ENCODE results near the gene NR4A1.

The NR4A1 gene

DNA sequence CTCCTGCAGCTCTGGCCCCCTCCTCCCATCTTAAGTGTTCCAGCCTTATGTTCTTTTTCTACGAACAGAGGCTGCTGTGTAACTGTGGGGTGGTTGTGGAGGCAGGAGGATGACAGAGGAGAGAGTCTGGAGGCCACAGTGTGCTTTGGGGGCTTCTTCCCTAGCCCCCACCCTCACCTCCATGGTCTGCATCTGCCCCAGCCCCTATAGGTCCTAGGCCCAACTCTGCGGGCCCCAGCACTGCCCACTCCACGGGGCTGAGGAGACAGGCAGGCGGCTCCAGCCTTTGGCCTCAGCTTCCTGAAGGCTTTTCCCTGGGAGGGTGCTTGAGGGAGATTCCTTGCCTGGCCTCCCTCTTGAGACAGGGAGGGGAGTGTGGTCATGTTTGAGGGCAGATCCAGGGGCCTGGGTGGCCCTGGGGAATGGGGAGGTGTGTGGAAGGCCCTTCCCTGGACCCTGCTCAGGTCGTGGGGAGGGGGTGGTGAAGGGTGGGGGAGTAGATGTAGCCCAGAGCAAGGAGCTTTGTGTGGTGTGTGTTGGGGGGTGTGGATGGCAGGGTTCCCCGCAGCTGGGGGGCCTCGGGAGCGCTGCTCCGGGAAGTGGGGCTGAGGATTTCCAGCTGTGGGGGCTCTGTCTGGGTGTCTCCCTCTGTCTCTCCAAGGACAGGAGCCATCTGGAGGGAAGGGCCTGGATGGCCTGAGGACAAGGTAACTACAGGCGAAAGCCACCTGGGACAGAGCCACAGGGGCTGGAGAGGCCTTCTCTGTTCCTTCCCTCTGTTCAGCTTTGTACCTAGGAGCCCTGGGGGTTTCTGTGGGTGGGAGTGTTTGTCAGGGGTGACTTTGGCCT is 29.4 kb downstream of the NR4A1 start:
- Histone ChIP-seq H3K9ac (ENCODE audit: low read depth in 1 of 2, low read length in 2 of 2) (no peak overlapping the region), H3K4me3 (ENCODE audit: low read length in 2 of 2) (peak overlapping the region in 1 of 2 donors; percentile 13), H3K27ac (ENCODE audit: low read depth in 2 of 2, low read length in 2 of 2) (peak overlapping the region in 1 of 2 donors; percentile 72), H3K4me1 (ENCODE audit: control insufficient read depth in 2 of 2, insufficient read depth in 2 of 2, low read length in 2 of 2) (peaks cover 7 to 19% of the 10 kb centered on the region in 2 donors), H3K27me3 (ENCODE audit: control insufficient read depth in 2 of 2, insufficient read depth in 2 of 2, low read length in 2 of 2) (no peaks in the 10 kb centered on the region), H3K9me3 (ENCODE audit: control insufficient read depth in 2 of 2, low read length in 2 of 2) (no peaks in the 10 kb centered on the region), H3K36me3 (ENCODE audit: control insufficient read depth in 2 of 2, insufficient read depth in 2 of 2, low read length in 2 of 2) (peaks cover 24 to 31% of the 10 kb centered on the region in 2 donors)

DNA sequence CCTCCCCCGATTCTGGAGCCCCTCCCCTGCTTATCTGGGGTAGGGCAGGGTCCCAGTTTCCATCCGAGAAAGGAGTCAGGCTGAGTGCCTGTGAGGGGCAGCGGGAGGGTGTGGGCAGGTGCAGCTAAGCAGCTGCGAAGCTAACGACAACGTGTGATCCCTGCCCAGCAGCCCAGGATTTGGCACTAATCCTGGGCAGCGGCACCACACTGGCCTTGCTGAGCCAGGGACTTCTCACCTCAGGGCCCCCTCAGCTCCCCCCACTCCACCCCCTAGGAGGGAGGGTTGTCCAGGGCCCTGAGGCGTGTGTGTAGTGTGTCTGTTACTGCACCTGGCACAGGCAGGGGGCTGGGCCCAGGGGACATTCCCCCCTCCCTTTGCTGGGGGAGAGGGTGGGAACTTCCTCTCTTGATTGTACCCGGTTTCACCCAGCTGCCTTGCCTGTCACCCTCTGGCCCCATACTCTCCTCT is 30.1 kb downstream of the NR4A1 start:
- H3K4me1 ChIP-seq (ENCODE audit: control insufficient read depth in 2 of 2, insufficient read depth in 2 of 2, low read length in 2 of 2), result peaks cover 10 to 23% of the 10 kb centered on the region in 2 donors
- no peak overlapping the region for H3K4me3 ChIP-seq (ENCODE audit: low read length in 2 of 2)
- H3K36me3 ChIP-seq (ENCODE audit: control insufficient read depth in 2 of 2, insufficient read depth in 2 of 2, low read length in 2 of 2), result peaks cover 20 to 26% of the 10 kb centered on the region in 2 donors
- H3K9me3 ChIP-seq (ENCODE audit: control insufficient read depth in 2 of 2, low read length in 2 of 2), result no peaks in the 10 kb centered on the region
- H3K27ac ChIP-seq (ENCODE audit: low read depth in 2 of 2, low read length in 2 of 2), result peak overlapping the region; percentile 31 to 72
- no peaks in the 10 kb centered on the region for H3K27me3 ChIP-seq (ENCODE audit: control insufficient read depth in 2 of 2, insufficient read depth in 2 of 2, low read length in 2 of 2)
- peak overlapping the region; percentile 26 to 41 for H3K9ac ChIP-seq (ENCODE audit: low read depth in 1 of 2, low read length in 2 of 2)

DNA sequence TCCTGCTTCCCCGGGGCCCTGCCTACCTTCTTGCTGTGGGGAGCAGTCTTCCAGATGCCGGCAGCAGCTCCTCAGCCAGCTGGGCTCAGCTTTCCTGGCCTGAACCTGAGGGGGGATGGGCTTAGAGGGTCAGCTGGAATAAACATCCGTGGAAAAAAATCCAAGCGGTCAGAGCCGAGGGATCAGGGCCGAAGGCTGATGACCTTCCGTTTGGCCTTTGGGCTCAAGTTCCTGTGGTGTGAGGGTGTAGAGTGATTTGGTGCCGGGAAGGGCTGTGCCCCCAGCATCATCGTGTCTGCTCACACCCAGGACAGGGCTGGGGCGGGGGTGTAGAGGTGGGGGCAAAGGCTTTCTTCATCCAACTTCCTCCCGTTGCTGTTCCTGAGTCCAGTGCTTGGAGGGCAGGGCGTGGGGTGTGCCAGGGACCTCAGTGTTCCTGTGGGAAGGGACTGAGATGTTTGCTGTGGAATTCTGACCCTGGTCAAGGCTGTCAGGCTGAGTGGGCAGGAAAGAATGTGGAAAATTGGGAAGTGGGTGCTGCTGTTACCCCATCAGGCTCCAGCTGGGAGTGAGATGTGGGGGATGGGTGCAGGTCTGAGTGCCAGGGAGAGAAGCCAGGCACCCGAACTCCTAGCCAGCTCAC is 30.9 kb downstream of the NR4A1 start:
- Histone ChIP-seq H3K36me3 (ENCODE audit: control insufficient read depth in 2 of 2, insufficient read depth in 2 of 2, low read length in 2 of 2) (peaks cover 12 to 18% of the 10 kb centered on the region in 2 donors), H3K9me3 (ENCODE audit: control insufficient read depth in 2 of 2, low read length in 2 of 2) (no peaks in the 10 kb centered on the region), H3K4me3 (ENCODE audit: low read length in 2 of 2) (no peak overlapping the region), H3K4me1 (ENCODE audit: control insufficient read depth in 2 of 2, insufficient read depth in 2 of 2, low read length in 2 of 2) (peaks cover 10 to 28% of the 10 kb centered on the region in 2 donors), H3K27ac (ENCODE audit: low read depth in 2 of 2, low read length in 2 of 2) (peak overlapping the region; percentile 31 to 72), H3K9ac (ENCODE audit: low read depth in 1 of 2, low read length in 2 of 2) (peak overlapping the region in 1 of 2 donors; percentile 26), H3K27me3 (ENCODE audit: control insufficient read depth in 2 of 2, insufficient read depth in 2 of 2, low read length in 2 of 2) (no peaks in the 10 kb centered on the region)

DNA sequence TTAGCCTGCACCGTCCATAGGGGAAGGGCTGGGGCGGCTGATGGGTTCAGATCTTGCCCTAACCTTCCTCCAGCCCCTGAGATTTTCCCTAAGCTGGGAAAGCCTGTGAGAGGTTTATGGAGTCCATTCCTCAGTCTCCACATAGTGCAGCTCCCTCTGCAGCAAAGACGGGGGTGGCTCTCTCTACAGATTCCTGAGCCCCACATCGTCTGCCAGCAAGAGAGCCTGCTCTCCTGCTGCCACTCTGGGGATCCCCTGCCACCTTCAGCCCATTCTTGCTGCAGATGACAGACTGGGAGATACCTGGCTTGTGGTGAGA is 31.4 kb downstream of the NR4A1 start:
- no peak overlapping the region for H3K4me3 ChIP-seq (ENCODE audit: low read length in 2 of 2)
- H3K9me3 ChIP-seq (ENCODE audit: control insufficient read depth in 2 of 2, low read length in 2 of 2), result no peaks in the 10 kb centered on the region
- peaks cover 10 to 28% of the 10 kb centered on the region in 2 donors for H3K4me1 ChIP-seq (ENCODE audit: control insufficient read depth in 2 of 2, insufficient read depth in 2 of 2, low read length in 2 of 2)
- peak overlapping the region; percentile 31 to 72 for H3K27ac ChIP-seq (ENCODE audit: low read depth in 2 of 2, low read length in 2 of 2)
- H3K27me3 ChIP-seq (ENCODE audit: control insufficient read depth in 2 of 2, insufficient read depth in 2 of 2, low read length in 2 of 2), result no peaks in the 10 kb centered on the region
- no peak overlapping the region for H3K9ac ChIP-seq (ENCODE audit: low read depth in 1 of 2, low read length in 2 of 2)
- H3K36me3 ChIP-seq (ENCODE audit: control insufficient read depth in 2 of 2, insufficient read depth in 2 of 2, low read length in 2 of 2), result peaks cover 10 to 13% of the 10 kb centered on the region in 2 donors

DNA sequence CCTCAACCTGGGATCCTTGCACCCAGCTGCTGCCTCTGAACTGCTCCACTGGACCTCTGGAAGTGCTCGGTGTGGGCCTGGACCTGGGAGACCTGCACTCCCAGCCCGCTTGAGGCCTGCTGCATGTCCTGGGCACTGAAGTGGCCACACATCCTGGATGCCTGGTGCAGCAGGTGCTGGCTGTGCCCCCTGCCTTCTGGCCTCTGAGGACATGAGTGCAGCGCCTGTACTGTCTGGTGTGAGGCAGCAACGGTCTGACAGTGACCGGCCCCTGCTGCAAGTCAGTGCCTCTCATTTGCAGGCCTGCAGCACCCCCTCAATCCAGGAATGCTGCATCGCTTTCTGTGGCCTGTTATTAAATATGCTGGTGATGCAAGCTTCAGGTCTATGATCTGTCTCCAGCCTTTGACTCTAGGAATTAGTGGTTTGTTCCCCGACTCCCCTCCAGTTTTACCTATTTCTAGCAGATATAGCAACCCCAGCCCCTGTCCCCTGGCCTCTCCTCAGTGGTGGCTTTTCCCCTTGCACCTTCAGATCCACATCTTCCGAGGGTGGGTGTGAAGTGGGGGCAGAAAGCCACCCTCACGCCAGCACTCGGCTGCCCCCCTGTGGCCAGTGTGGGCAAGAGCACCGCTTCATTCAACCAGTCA is 31.9 kb downstream of the NR4A1 start:
- Histone ChIP-seq H3K9ac (ENCODE audit: low read depth in 1 of 2, low read length in 2 of 2) (no peak overlapping the region), H3K36me3 (ENCODE audit: control insufficient read depth in 2 of 2, insufficient read depth in 2 of 2, low read length in 2 of 2) (peaks cover 5 to 8% of the 10 kb centered on the region in 2 donors), H3K27ac (ENCODE audit: low read depth in 2 of 2, low read length in 2 of 2) (peak overlapping the region in 1 of 2 donors; percentile 72), H3K4me3 (ENCODE audit: low read length in 2 of 2) (no peak overlapping the region), H3K4me1 (ENCODE audit: control insufficient read depth in 2 of 2, insufficient read depth in 2 of 2, low read length in 2 of 2) (peaks cover 10 to 28% of the 10 kb centered on the region in 2 donors), H3K27me3 (ENCODE audit: control insufficient read depth in 2 of 2, insufficient read depth in 2 of 2, low read length in 2 of 2) (peaks cover 0 to 2% of the 10 kb centered on the region in 2 donors), H3K9me3 (ENCODE audit: control insufficient read depth in 2 of 2, low read length in 2 of 2) (no peaks in the 10 kb centered on the region)

DNA sequence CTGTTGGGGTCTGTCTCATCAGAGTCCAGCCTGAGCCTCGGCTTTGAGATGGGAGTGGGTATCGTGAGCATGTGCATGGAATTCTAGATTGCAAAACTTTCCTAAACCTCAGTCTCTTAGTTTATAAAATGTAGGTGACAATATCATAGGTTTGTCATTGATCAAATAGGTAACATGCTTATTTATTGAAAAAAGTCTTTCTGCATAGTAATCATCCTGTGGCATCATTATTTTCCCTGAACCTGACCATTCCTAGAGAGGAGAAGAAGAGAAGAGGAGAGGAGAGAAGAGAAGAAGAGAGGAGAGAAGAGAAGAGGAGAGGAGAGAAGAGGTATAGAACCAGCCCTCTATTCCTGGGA is 32.4 kb downstream of the NR4A1 start:
- Histone ChIP-seq H3K27ac (ENCODE audit: low read depth in 2 of 2, low read length in 2 of 2) (no peak overlapping the region), H3K27me3 (ENCODE audit: control insufficient read depth in 2 of 2, insufficient read depth in 2 of 2, low read length in 2 of 2) (peaks cover 0 to 2% of the 10 kb centered on the region in 2 donors), H3K4me3 (ENCODE audit: low read length in 2 of 2) (no peak overlapping the region), H3K9ac (ENCODE audit: low read depth in 1 of 2, low read length in 2 of 2) (no peak overlapping the region), H3K4me1 (ENCODE audit: control insufficient read depth in 2 of 2, insufficient read depth in 2 of 2, low read length in 2 of 2) (peaks cover 10 to 28% of the 10 kb centered on the region in 2 donors), H3K36me3 (ENCODE audit: control insufficient read depth in 2 of 2, insufficient read depth in 2 of 2, low read length in 2 of 2) (peaks cover 3 to 5% of the 10 kb centered on the region in 2 donors), H3K9me3 (ENCODE audit: control insufficient read depth in 2 of 2, low read length in 2 of 2) (no peaks in the 10 kb centered on the region)

DNA sequence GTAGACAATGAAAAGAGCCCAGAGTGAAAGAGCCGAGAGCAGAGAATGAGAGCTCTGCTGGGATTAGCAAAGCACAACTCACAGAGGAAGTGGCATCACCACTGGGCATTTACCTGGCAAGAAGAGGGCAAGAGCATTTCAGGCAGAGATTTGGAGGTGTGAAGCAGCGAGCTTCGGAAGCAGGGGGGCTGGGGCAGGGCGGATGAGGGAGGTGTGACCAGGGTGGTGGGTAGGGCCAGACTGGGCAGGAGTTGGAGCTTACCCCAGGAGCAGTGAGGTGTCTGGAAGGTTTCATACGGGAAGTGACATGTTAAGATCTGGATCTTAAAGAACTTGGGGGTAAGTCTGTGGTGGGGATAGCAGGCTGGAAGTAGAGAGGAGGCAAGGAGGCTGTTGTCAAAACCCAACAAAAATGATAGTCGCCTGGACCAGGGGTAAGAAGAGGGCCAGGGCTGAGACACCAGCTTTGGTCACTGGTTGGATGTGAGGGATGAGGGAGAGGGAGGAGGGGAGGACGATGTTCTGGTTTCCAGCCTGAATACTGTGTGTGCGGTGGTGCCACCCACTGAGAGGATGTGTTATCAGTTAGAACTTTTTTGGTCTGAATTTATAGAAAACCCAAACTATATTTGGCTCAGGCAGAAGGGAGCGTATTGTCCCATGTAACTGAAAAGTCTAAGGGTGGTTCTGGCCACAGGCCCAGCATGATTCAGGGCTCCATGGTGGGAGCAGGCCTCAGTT is 33.4 kb downstream of the NR4A1 start:
- Histone ChIP-seq H3K9ac (ENCODE audit: low read depth in 1 of 2, low read length in 2 of 2) (no peak overlapping the region), H3K36me3 (ENCODE audit: control insufficient read depth in 2 of 2, insufficient read depth in 2 of 2, low read length in 2 of 2) (no peaks in the 10 kb centered on the region), H3K4me1 (ENCODE audit: control insufficient read depth in 2 of 2, insufficient read depth in 2 of 2, low read length in 2 of 2) (peaks cover 10 to 28% of the 10 kb centered on the region in 2 donors), H3K27ac (ENCODE audit: low read depth in 2 of 2, low read length in 2 of 2) (no peak overlapping the region), H3K27me3 (ENCODE audit: control insufficient read depth in 2 of 2, insufficient read depth in 2 of 2, low read length in 2 of 2) (peaks cover 0 to 2% of the 10 kb centered on the region in 2 donors), H3K4me3 (ENCODE audit: low read length in 2 of 2) (no peak overlapping the region), H3K9me3 (ENCODE audit: control insufficient read depth in 2 of 2, low read length in 2 of 2) (no peaks in the 10 kb centered on the region)

DNA sequence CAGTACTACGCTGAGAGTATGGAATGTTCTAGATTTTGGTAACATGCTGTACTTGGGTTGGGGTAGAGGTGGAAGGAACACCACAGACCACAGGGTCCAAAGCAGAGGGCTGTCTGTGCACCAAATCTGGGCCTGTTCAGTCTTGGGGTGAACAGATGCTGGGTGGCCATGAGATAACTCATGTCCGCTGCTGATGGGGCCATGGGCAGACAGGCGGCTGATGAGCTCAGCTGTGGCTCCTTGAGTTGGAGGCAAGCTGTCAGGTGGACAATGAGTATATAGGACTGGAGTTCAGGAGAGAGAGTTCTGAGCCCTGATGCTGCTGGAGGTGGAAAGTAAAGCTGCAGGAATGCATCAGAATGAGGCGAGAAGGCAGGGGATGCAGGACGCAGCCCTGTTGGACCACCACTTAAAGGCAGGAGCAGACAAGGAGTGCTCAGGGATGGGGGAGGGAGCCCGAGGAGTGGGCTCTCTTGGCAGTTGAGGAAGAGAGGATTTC is 34.5 kb downstream of the NR4A1 start:
- H3K9me3 ChIP-seq (ENCODE audit: control insufficient read depth in 2 of 2, low read length in 2 of 2), result no peaks in the 10 kb centered on the region
- H3K27ac ChIP-seq (ENCODE audit: low read depth in 2 of 2, low read length in 2 of 2), result peak overlapping the region; percentile 55 to 56
- H3K27me3 ChIP-seq (ENCODE audit: control insufficient read depth in 2 of 2, insufficient read depth in 2 of 2, low read length in 2 of 2), result peaks cover 0 to 2% of the 10 kb centered on the region in 2 donors
- H3K4me3 ChIP-seq (ENCODE audit: low read length in 2 of 2), result no peak overlapping the region
- no peaks in the 10 kb centered on the region for H3K36me3 ChIP-seq (ENCODE audit: control insufficient read depth in 2 of 2, insufficient read depth in 2 of 2, low read length in 2 of 2)
- peak overlapping the region in 1 of 2 donors; percentile 31 for H3K9ac ChIP-seq (ENCODE audit: low read depth in 1 of 2, low read length in 2 of 2)
- H3K4me1 ChIP-seq (ENCODE audit: control insufficient read depth in 2 of 2, insufficient read depth in 2 of 2, low read length in 2 of 2), result peaks cover 10 to 28% of the 10 kb centered on the region in 2 donors

DNA sequence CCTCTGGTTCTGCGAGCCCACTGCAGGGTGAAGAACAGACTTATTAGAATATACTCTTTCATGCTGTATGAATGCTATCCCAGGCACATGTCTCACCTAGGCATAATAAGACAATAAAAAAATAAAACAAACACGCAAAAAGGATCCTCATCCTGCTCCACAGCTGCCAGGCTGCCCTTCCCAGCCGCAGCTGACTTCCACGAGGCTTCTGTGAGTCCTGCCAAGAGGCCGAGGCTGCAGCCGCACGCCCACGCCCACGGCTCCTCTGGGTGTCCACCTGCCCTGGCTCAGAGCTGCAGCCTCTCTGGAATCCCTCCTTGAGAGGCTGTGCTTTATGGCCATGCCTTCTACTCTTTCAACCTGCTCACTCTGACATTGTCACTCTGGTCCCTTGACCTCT is 35.1 kb downstream of the NR4A1 start:
- H3K9me3 ChIP-seq (ENCODE audit: control insufficient read depth in 2 of 2, low read length in 2 of 2), result no peaks in the 10 kb centered on the region
- H3K4me3 ChIP-seq (ENCODE audit: low read length in 2 of 2), result no peak overlapping the region
- peak overlapping the region in 1 of 2 donors; percentile 31 for H3K9ac ChIP-seq (ENCODE audit: low read depth in 1 of 2, low read length in 2 of 2)
- no peaks in the 10 kb centered on the region for H3K36me3 ChIP-seq (ENCODE audit: control insufficient read depth in 2 of 2, insufficient read depth in 2 of 2, low read length in 2 of 2)
- peaks cover 0 to 2% of the 10 kb centered on the region in 2 donors for H3K27me3 ChIP-seq (ENCODE audit: control insufficient read depth in 2 of 2, insufficient read depth in 2 of 2, low read length in 2 of 2)
- peak overlapping the region; percentile 55 to 56 for H3K27ac ChIP-seq (ENCODE audit: low read depth in 2 of 2, low read length in 2 of 2)
- H3K4me1 ChIP-seq (ENCODE audit: control insufficient read depth in 2 of 2, insufficient read depth in 2 of 2, low read length in 2 of 2), result peaks cover 6 to 26% of the 10 kb centered on the region in 2 donors
